Activated naive CD4-positive, alpha-beta T cell treated with anti-CD3 and anti-CD28 coated beads, Interleukin-2, amount 50 U/mL, for 16 hours (primary cell): ENCODE measurements around the gene NLRC5.
"Not testable (repeated sequence)": the region's sequence is repeated elsewhere in the genome, so short reads cannot be mapped to it uniquely, and the experiment has no call there.

ENCODE experiments used
- DNase-seq: peaks from one replicate; pipeline ENCODE4 v3.0.0-alpha.2; 2020

NLRC5 gene

DNA sequence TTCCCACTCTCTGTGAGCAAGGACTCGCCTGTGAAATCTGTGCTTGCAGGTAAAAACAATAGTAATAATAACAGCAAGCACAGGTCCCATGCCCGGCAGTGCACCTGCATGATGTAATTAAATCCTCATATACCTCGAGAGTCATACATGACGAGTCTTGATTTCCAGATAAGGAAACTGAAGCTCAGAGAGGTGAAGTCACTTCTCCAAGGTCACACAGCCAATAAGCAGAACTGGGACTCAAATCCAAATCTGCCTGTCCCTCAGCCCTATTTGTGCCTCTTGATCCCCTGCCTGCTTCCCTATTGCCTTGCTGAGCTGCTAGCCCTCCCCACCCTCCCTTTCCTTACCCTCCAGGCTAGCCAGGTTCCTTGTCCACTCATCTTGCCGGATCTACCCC lies 65.0 kb downstream of the NLRC5 start:
- DNase-seq = no peak

DNA sequence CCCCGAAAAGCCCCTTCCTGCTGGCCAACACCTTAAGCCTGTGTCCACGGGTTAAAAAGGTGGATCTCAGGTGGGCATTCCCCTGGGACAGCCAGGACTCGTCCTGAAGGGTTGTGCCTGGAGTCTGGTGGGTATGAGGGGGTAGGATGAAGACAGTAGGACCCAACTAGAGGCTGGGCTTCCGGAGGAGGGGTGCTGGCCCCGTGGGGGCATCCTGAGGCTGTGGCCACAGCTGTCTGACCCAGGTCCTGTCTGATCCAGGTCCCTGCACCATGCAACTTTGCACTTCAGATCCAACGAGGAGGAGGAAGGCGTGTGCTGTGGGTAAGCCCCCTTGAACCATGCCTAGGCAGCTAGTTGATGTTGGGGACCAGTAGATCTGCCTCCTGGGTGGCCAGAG lies 65.4 kb downstream of the NLRC5 start:
- DNase-seq = no peak

DNA sequence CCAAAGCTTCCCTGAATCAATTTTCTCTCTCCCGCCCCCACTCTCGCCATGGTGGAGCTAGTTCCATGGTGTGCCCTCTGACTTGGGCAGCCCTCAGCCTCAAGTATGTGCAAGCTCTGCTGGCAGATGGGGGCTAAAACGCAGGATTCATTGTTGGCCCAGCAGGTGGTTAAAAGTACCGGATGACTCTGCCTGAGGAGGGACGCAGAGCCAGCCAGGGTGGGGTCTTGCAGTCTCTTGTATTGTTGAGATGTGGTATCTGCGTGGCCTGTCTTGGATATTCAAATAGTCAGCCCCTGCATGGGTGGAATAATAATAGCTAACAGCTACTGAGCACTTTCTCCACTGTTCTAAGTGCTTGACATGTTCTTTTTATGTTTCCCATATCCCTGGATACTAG lies 66.3 kb downstream of the NLRC5 start:
- no peak for DNase-seq

DNA sequence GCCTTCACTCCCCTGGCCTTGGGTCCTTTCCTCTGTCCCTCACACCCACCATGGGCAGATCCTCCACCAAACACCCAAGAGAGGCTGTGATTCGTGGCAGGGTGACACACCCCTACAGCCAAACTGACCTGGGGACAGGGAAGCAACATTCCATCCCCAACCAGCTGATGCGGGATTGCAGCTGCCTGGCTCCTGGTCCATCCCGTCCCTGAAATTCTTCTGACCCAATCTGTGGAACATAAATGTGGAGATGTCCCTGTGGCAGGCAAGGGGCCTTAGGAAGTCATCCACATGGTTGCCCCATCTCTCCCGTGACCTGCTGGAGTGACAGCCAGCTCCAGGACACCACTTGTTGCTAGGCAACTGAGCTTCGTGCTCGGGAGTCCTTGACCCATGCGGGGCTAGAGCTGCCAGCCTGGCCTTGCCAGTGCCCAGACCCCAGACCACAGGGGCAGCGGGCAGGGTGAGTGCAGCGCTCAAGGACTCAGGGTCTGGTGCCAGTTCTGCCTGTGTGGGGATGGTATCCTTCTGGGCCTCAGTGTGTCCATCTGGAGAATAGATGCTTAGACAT lies 69.0 kb downstream of the NLRC5 start:
- no peak for DNase-seq

DNA sequence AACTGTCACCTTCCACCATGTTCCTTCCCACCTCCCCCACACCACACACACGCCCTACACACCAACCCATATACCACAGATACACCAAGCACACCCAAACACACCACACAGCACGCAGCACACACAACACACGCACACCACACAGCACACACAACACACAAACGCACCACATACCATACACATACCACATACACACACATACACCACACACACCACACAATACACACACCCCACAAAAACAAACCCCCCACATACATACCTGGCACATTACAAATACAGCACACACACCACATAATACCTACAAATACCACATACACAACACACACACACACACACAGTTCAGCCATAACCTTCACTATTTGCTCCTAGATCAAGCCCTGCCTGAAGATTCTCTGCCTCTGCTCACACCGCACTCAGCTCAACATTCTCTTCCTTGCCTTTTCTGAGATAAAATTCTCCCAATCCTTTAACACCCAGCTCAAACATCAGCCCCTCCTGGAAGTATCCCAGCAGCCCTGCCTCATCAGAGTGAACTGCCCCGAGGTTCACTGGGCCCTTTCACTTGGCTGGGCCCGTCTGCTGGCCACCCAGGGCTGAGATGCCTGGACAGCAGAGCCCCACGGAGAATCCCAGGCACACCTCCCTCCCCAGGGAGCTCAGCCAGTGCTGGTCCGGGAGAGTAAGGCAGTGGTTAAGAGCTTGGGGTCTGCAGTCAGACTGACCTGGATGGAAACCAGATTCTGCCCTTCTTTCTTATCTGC lies 71.1 kb downstream of the NLRC5 start:
- DNase-seq = no peak

DNA sequence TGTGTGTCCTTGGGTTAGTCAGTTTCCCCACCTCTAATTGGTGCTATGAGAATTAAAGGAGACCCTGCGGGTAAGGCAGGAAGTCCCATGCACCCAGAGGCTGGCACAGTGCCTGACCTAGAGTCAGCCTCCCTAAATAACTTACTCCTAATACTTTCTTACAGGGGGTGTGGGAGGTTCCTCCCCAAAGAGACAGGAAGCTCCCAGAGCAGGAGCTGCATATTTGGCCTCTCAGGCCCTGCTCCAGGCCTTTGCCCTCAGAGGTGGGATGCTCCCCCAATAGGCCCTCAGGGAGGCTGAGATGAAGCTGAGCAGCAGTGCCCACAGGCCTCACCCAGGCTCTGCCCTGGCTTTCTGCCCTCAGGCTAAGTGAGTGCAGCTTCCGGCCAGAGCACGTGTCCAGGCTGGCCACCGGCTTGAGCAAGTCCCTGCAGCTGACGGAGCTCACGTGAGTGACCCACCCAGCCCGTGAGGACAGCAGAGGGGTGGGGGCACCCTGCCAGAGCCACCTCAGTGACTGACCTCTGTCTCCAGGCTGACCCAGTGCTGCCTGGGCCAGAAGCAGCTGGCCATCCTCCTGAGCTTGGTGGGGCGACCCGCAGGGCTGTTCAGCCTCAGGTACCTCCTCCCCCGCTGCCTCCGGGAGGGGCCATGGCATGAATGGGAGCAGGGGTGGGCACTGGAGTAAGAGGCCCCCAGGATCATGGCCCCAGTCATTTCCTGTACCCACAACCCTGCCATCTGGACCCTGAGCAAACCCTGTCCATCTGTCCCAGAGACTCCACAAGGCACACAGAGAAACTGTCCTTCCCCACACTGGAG lies 71.9 kb downstream of the NLRC5 start:
- no peak for DNase-seq

DNA sequence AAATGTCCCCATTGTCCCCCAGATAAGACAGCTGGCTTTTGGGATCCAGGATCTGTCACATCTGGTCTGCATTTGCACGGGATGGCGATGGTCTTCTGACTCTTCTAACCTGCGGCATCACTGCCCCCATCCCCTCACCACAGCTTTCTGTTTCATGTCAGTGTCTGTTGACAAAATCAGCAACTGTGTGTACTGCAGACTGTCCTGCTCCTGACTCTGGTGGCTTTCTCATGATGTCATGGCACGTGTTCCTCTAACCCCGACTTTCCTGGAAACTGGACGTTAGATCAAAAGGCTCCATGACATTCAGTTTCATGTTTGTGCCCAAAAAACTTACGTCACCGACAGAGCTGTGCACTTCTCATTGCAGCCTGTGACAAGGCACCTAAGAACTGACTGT lies 73.0 kb downstream of the NLRC5 start:
- DNase-seq = no peak

DNA sequence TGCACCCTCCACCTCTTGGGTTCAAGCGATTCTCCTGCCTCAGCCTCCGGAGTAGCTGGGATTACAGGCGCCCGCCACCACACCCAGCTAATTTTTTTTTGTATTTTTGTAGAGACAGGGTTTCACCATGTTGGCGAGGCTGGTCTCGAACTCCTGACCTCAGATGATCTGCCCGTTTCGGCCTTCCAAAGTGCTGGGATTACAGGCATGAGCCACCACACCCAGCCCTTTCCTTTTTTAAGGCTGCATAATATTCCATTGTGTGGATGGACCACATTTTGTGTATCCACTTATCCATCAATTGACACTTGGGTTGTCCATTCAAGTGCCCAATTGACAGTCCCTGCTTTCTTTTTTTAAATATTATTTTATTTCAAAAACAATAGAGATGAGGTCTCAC lies 73.8 kb downstream of the NLRC5 start:
- DNase-seq = not testable (repeated sequence)

DNA sequence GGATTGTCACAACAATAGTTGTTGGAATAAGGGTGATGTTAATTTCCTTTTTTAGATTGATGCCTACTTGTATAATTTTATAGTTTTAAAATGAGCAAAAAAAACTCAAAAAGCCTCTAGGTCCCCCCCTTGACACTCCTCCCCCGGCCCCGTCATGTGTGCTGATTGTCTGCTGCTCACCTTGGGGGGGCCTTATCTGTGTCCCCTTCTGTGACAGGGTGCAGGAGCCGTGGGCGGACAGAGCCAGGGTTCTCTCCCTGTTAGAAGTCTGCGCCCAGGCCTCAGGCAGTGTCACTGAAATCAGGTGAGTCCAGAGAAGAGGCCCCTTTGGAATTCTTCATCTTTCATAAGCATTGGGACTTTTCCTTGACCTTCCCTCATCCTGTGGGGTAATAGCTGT lies 75.6 kb downstream of the NLRC5 start:
- no peak for DNase-seq

DNA sequence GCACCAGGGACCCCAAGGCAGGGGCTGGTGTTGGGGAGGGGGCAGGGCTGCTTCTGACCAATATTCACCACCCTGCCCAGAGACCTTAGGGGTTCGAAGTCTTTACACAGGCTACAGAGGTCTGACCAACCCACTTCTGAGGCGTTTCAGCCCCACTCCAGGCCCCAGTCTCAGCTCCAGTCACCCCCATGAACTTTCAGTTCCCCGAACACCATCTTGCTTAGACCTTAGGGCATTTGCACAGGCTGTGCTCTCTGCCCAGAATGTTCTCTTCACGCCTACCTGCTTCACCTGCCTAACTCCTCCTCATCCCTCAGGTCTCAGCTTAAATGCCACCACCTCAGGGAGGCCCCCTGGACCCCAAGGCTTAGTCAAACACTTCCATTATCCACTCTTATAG lies 77.3 kb downstream of the NLRC5 start:
- DNase-seq = no peak

DNA sequence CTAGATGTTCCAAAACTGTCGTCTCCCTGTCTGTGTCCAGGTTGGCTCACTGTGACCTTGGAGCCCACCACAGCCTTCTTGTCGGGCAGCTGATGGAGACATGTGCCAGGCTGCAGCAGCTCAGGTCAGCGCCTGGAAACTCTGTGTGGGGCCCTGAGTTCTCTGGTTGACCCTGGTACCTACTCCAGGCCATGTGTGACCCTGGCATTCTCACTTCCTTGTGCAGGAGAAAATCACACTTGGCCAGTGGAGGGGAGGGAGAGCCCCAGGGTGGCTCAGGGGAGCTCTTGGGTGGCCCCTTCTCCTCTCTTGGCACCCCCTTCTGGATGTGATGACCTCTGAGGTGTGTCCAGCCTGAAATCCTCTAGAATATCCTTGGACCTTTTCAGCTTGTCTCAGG lies 78.0 kb downstream of the NLRC5 start:
- no peak for DNase-seq

DNA sequence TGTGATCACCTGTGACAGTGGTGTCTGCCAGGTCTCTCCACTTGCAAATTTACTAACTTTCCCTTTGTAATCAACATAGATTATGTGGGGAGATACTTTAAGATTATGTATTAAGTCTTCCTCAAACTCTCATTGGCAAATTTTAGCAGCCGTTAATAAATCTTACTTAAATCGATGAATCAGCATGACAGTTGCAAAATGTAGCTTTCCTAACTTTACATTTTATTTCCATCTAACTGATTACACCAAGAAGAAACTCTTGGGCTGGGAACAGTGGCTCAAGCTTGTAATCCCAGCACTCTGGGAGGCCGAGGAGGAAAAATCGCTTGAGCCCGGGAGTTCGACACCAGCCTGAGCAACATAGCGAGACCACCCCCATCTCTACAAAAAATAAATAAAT lies 79.7 kb downstream of the NLRC5 start:
- no peak for DNase-seq

DNA sequence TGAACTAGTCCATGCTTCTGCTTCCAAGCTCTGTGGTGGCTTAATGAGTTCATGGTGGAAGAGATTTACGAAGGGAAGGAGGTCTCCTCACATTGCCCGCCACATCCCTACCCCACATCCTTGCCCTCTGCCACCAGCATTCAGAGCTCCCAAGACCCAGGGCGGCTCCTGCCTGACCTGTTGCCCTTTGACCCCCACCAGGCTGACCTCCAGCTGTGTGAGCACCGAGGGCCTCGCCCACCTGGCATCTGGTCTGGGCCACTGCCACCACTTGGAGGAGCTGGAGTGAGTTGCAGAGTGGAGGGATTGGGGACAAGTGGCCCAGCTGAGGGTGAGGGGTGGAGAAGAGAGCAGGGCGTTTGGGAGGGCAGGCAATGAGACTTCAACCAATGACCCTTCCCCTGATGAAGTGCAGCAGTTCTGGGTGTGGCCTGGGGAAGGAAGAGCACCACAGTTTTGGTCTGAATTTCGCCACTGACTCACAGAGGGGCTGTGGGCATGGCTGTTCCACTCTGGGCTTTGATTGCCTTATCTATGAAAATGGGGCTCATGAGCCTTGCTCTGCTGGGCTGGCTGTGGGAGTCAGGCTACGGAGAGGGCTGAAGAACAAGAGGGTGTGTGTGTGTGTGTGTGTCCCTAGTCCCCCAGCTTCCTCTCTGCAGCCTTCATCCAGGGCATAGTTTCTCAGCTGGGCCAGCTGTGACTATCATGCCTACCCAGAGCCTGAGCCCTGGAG lies 80.4 kb downstream of the NLRC5 start:
- DNase-seq = no peak

DNA sequence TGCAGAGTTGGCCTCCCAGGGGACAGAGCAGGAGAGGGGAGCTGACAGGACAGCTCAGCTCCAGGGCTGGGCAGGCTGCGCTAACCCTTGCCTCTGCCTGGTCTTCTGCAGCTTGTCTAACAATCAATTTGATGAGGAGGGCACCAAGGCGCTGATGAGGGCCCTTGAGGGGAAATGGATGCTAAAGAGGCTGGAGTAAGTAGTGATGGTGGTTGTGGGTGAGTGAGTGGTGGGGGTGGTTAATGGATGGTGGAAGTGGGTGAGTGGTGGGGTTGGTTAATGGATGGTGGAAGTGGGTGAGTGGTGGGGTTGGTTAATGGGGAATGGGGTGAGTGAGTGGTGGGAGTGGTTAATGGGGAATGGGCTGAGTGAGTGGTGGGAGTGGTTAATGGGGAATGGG lies 81.1 kb downstream of the NLRC5 start:
- no peak for DNase-seq

DNA sequence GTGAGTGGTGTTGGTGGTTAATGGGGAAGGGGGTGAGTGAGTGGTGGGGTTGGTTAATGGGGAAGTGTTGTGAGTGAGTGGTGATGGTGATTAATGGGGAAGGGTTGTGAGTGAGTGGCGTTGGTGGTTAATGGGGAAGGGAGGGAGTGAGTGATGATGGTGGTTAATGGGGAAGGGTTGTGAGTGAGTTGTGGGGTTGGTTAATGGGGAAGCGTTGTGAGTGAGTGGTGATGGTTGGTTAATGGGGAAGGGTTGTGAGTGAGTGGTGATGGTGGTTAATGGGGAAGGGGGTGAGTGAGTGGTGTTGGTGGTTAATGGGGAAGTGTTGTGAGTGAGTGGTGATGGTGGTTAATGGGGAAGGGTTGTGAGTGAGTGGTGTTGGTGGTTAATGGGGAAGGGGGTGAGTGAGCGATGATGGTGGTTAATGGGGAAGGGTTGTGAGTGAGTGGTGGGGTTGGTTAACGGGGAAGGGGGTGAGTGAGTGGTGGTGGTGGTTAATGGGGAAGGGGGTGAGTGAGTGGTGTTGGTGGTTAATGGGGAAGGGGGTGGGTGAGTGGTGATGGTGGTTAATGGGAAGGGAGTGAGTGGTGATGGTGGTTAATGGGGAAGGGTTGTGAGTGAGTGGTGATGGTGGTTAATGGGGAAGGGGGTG lies 81.8 kb downstream of the NLRC5 start:
- DNase-seq = not testable (repeated sequence)

DNA sequence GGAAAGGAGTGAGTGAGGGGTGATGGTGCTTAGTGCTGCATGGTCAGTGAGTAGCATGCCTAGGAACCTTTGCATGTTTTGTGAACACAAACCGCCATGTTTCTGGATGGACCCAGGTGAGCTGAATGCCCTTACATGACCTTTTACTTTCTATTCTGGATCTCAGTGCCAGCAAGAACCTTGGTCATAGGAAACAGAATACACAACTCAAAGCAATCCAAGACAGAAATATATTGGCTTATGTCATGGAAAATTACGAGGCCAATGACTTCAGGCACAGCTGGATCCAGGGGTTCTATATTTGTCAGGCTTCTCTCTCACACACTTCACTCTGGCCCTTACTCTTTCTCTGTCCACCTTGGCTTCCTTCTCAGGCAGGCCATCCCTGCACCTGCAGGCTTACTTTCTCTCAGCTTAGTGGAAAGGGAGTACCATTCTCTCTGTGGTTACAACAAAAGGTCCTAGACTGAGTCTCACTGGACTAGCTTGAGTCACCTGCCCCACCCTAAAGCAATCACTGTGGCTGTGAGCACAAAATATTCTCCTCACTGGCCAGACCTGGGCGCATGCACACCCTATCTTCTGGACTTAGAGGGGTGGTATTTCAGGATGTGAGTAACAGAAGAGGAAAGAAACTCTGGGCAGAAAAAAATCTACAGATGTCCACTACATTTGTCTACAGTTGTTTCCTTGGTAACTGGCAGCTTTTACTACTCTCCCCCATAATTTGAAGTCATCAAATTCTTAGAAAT lies 82.7 kb downstream of the NLRC5 start:
- no peak for DNase-seq

DNA sequence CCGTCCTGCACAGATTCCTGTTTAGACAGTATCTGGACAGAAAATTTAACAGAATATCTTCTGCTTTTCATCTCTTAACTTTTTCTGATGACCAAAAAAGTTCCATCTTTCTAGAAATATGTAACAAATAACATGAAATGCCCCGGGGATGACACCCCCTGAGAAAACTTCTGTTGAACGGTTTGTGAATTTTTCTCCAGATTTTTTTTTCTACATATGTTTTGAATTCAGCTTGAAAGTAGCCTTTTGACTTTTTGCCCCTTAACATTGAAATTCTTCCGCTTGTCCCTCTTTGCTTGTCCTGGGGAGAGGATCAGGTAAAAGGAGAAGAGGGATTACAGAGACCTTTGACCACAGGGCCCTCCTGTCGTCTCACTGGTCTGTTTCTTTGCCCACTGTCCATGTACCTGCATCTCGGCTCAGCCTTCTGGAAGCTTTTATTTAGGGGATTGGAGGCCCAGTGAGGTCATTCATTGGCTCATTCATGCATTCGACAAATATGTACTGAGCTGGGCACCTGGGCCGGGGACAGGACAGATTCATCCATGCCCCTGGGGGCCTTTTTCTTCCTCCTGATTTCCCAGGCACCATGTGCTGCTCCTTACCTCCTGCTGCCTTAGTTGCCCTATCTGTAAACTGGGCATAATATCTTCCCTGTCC lies 83.4 kb downstream of the NLRC5 start:
- no peak for DNase-seq

DNA sequence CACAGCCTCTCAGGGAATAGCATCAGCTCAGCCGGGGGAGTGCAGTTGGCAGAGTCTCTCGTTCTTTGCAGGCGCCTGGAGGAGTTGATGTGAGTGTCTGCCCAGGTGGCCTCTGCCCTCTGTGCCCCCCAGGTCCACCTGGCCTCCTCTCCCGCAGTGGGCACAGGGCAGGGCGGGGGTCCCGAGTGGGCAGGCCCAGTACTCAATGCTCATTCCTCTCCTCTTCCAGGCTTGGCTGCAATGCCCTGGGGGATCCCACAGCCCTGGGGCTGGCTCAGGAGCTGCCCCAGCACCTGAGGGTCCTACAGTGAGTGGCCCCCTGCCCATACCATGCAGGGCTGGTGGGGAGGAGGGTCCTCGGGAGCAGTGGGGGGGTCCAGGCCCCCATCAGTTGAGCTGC lies 88.4 kb downstream of the NLRC5 start:
- no peak for DNase-seq

DNA sequence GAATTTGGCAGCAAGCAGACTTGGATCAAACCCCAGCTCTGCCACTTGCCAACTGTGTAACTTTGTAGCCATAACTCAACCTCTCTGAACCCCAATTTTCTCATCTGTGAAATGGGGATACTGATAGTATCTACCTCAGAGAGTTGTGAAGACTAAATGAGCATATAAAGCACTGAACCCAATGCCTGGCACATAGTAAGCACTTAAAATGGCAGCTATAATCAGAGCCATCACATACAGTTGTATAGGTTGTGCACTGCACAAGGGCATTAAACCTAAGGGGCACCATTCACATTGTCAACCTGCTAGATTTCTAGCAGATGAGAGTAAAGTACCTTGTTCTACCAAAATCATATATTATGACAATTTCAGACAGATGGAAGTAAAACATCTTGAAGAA lies 92.4 kb downstream of the NLRC5 start:
- DNase-seq = no peak

DNA sequence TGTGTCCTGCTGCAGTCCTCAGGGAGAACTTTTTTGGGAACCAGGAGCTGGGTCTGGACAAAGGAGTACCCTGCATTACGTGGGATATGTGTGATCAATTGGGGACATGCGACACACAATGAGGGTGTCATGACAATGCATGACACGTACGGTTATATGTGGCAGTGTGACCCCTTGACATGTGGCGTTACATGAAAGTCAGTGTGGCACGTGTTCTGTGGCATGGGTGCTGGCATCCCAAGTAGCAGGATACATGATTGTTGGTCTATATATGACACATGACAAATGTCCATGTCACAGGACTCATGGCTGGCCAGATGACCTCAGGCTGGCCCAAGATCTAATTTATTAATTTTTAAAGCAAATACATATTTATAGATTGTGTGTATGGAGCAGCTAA lies 93.3 kb downstream of the NLRC5 start:
- no peak for DNase-seq

DNA sequence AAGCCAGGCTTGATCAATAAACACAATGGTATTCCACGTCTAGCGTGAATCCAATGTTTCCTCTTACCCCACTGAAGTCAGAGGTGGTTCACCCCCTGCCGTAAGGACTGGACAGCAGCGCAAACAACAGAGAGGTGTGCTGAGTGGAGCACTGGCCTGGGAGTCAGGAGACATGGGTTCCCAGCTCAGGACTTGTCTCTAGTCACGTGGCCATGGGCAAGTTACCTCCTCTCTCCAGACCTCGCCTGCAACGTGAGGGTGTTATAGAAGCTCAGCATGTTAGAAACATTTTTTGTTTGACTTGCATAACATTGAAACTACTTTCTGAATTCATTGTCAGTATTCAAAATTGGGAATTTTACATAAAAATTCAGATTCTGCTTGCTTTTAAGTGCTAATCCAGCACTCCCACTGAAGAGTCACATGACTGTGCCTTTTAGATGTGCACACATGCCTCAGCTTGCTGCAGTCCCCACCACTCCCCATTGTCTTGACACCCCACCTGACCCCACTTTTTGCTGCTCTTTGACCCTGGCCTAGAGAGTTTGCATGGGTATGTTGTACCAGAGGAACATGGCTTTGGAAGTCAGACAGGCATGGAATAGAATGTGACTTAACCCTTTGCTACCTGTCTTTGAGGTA lies 94.2 kb downstream of the NLRC5 start:
- no peak for DNase-seq
